T-cell (primary cell): ENCODE results near the gene ATP9B. TPM values are rescaled to one million over a fixed set of nuclear protein-coding genes. Genes with fewer than 3 reads are reported as not detected.

Experiments used
- ATAC-seq, 4 experiments: fragments of 200-7000 bp in 3 of 4; fragments of 150-1000 bp in 1 of 4; cut with Tn5 transposase; replicated peaks in 1 of 4; 1 replicate in 3 of 4; 2 replicates in 1 of 4; pipeline ENCODE4 v1.10.0; 2021; ENCODE audit warnings: moderate library complexity in 3 of 4, mild to moderate bottlenecking in 2 of 4, moderate number of reproducible peaks in 1 of 4
- CTCF ChIA-PET, 2 donors: fragments of 300-600 bp; sonication (Branson Sonifier 250); formaldehyde crosslinking; loops; one replicate each; lab custom pipeline; 2022; ENCODE audit warnings: antibody characterized with exemption in 2 of 2; lab: Charles Lee
- POLR2A ChIA-PET, 2 donors: fragments of 300-600 bp; sonication (Branson Sonifier 250); formaldehyde crosslinking; loops; one replicate each; lab custom pipeline; 2022; ENCODE audit warnings: antibody characterized with exemption in 2 of 2; lab: Charles Lee
- DNase-seq, 35 experiments: peaks; one replicate each; pipeline versions ENCODE4 v3.0.0 to v3.0.0-alpha.2; 2013 to 2023
- H3K27ac ChIP-seq: one replicate; pipeline ENCODE4 v1.5.1; 2013; ENCODE audit warnings: low read length
- H3K27me3 ChIP-seq, 2 experiments: replicated peaks in 1 of 2; 1 replicate in 1 of 2; 2 replicates in 1 of 2; pipeline versions ENCODE4 v1.6.1 to v1.7.0; 2013; ENCODE audit warnings: low read length in 1 of 2, mixed read lengths in 1 of 2; ENCODE audit not compliant: control insufficient read depth in 2 of 2, insufficient read depth in 2 of 2; ENCODE audit errors: extremely low read depth in 1 of 2
- H3K36me3 ChIP-seq, 2 donors: 1 replicate in 1 of 2; 2 replicates in 1 of 2; pipeline versions ENCODE4 v1.6.1 to v1.7.0; 2013; ENCODE audit warnings: low read length in 1 of 2; ENCODE audit not compliant: control insufficient read depth in 2 of 2, insufficient read depth in 1 of 2; ENCODE audit errors: extremely low read depth in 1 of 2
- H3K4me1 ChIP-seq, 2 experiments: 1 replicate in 1 of 2; 2 replicates in 1 of 2; pipeline versions ENCODE4 v1.6.1 to v1.7.0; 2013; ENCODE audit warnings: low read length in 2 of 2, mixed read lengths in 1 of 2; ENCODE audit not compliant: insufficient read depth in 2 of 2, control insufficient read depth in 1 of 2; ENCODE audit errors: extremely low read depth in 1 of 2
- H3K4me3 ChIP-seq, 2 donors: 1 replicate in 1 of 2; 2 replicates in 1 of 2; pipeline versions ENCODE4 v1.5.1 to v1.7.0; 2013; ENCODE audit warnings: mild to moderate bottlenecking in 2 of 2, low read length in 1 of 2, moderate library complexity in 1 of 2; ENCODE audit not compliant: control insufficient read depth in 1 of 2; ENCODE audit errors: extremely low read depth in 1 of 2
- H3K9me3 ChIP-seq: 2 replicates; pipeline ENCODE4 v1.7.0; 2013
- H3K27ac Mint-ChIP-seq, 2 donors: one replicate each; pipeline ENCODE4 v1.8.0; 2020 to 2021; ENCODE audit warnings: mild to moderate bottlenecking in 2 of 2, mixed read lengths in 2 of 2
- H3K27me3 Mint-ChIP-seq, 2 donors: one replicate each; pipeline ENCODE4 v1.8.0; 2021 to 2022; ENCODE audit warnings: mixed read lengths in 2 of 2
- H3K36me3 Mint-ChIP-seq: one replicate; pipeline ENCODE4 v1.8.0; 2021; ENCODE audit warnings: mixed read lengths
- H3K4me1 Mint-ChIP-seq, 3 donors: one replicate each; pipeline ENCODE4 v1.8.0; 2020 to 2022; ENCODE audit warnings: mixed read lengths in 3 of 3, mild to moderate bottlenecking in 1 of 3
- H3K4me3 Mint-ChIP-seq, 3 donors: one replicate each; pipeline ENCODE4 v1.8.0; 2020 to 2022; ENCODE audit warnings: mild to moderate bottlenecking in 3 of 3, mixed read lengths in 3 of 3, moderate library complexity in 3 of 3
- H3K9me3 Mint-ChIP-seq, 3 donors: one replicate each; pipeline ENCODE4 v1.8.0; 2020 to 2022; ENCODE audit warnings: mixed read lengths in 3 of 3
- WGBS: methylation state at CpG from one replicate; pipeline ENCODE4 v1.1.5; 2013; ENCODE audit warnings: missing lambda C conversion rate; ENCODE audit not compliant: insufficient coverage; 5-methylcytosine and 5-hydroxymethylcytosine counted together
- total RNA-seq, 35 experiments: library from RNA in 6 of 35; stranded (reverse) in 6 of 35; fragments of 120-200 nt in 1 of 35; gene quantifications; one replicate each; pipeline versions ENCODE4 v1.2.1 to v1.2.4 and lab custom pipeline; 2013 to 2026

Gene ATP9B
- total RNA-seq, 5 donors from 2014 or later (not counting 1 experiment from before 2014, with no cell fraction given) = 54.1 to 95.2 (median 65.4) TPM

- no peak overlapping the region for H3K4me3 Mint-ChIP-seq
- H3K27me3 ChIP-seq = no peaks in the 10 kb centered on the region
- DNase-seq (no peak), ATAC-seq (no peak)
- no peak overlapping the region for H3K27ac Mint-ChIP-seq
- peaks cover 0 to 9% of the 10 kb centered on the region in 2 donors for H3K36me3 ChIP-seq
- 100% methylated on average over 2 of the region's 4 CpGs for WGBS
- peaks cover 30% of the 10 kb centered on the region for H3K36me3 Mint-ChIP-seq
- H3K9me3 ChIP-seq = no peaks in the 10 kb centered on the region
- H3K27me3 Mint-ChIP-seq = no peaks in the 10 kb centered on the region
- H3K9me3 Mint-ChIP-seq = no peaks in the 10 kb centered on the region
- H3K4me1 Mint-ChIP-seq = peaks cover 38 to 53% (median 42%) of the 10 kb centered on the region in 3 donors
- H3K27ac ChIP-seq = no peak overlapping the region
- no peaks in the 10 kb centered on the region for H3K4me1 ChIP-seq
- POLR2A ChIA-PET = interaction anchor here in 1 of 2 donors (0.5 kb wide), 1 partner anchor 11 kb away, joined by 8 read pairs; no protein-coding TSS in a partner anchor
- no peak overlapping the region for H3K4me3 ChIP-seq
- CTCF ChIA-PET = no interaction called here
Observed at GRCh38 chr18:79107886-79108285, 38.7 kb downstream of the ATP9B start.

DNA sequence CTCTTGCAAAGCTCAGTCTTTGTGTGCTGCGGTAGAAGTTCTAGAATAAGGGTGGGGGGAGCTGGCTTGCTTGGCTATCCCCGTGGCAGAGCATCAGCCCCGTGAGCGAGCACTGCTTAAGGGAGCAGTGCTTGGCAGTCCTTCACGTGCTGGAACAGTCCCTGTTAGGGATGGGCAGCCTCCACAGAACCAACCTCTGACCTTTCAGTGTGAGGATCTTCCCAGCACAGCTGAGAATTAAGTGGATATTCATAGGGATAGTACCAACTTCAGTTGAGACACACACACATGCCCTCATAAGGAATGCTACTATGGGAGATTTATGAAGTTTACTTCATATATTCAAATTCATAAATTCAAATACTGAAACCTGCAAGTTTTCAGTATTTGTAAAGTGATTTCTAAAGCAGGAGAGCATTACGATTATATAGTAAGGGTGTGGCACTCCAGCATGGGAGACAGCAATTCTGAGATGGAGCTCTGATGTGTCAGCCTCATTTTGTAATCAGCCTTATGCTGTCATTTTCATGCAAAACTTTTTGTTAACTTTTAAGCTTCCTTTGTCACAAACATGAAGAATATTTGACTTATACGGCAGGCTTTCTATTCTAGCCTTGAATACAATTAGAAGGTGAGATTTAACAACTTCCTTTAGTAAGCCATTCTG lies 39.5 kb downstream of the ATP9B start:
- H3K36me3 ChIP-seq = peaks cover 0 to 13% of the 10 kb centered on the region in 2 donors
- H3K4me1 ChIP-seq = no peaks in the 10 kb centered on the region
- DNase-seq (no peak), ATAC-seq (no peak)
- Mint-ChIP-seq H3K4me3 (no peak overlapping the region), H3K4me1 (peaks cover 32 to 46% (median 34%) of the 10 kb centered on the region in 3 donors), H3K9me3 (no peaks in the 10 kb centered on the region), H3K27ac (no peak overlapping the region), H3K27me3 (no peaks in the 10 kb centered on the region), H3K36me3 (peaks cover 29% of the 10 kb centered on the region)
- no peak overlapping the region for H3K27ac ChIP-seq
- POLR2A ChIA-PET = interaction anchor here in 1 of 2 donors (0.6 kb wide), 1 partner anchor 19 kb away, joined by 4 read pairs; no protein-coding TSS in a partner anchor
- WGBS = 75% methylated on average over 1 of the region's 7 CpGs
- no peak overlapping the region for H3K4me3 ChIP-seq
- no peaks in the 10 kb centered on the region for H3K9me3 ChIP-seq
- H3K27me3 ChIP-seq = no peaks in the 10 kb centered on the region
- CTCF ChIA-PET = interaction anchor here in 1 of 2 donors (0.7 kb wide), 1 partner anchor 30 kb away, joined by 4 read pairs; no protein-coding TSS in a partner anchor

DNA sequence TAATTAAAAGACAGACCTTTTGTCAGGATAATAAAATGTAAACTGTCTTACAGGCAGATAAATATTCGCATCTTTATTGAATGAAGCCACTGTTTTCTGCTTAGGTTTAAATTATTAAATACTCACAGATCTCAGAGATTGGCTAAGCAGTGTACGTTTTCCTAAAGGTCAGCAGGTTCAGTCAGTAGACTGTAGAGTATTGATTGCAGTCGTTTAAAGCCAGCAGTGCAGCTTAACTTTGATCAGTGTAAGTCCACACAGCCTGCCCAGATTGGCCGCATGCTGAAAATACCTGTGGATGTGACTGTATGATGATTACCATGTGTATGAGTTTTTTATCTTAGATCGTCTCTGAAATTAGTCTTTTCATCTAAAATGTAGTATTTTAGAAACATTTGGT lies 42.3 kb downstream of the ATP9B start:
- ChIA-PET POLR2A (interaction anchor here in 1 of 2 donors (0.6 kb wide), 1 partner anchor 220 kb away, joined by 3 read pairs; no protein-coding TSS in a partner anchor), CTCF (interaction anchor here in 1 of 2 donors (0.5 kb wide), 1 partner anchor 106 kb away, joined by 3 read pairs; no protein-coding TSS in a partner anchor)
- no peaks in the 10 kb centered on the region for H3K27me3 Mint-ChIP-seq
- Histone ChIP-seq H3K36me3 (peaks cover 8 to 20% of the 10 kb centered on the region in 2 donors), H3K27me3 (no peaks in the 10 kb centered on the region), H3K4me1 (no peaks in the 10 kb centered on the region), H3K9me3 (no peaks in the 10 kb centered on the region), H3K27ac (no peak overlapping the region), H3K4me3 (no peak overlapping the region)
- no peak overlapping the region for H3K4me3 Mint-ChIP-seq
- no peak overlapping the region for H3K27ac Mint-ChIP-seq
- H3K36me3 Mint-ChIP-seq = peaks cover 30% of the 10 kb centered on the region
- no peak for ATAC-seq
- WGBS = 95% methylated on average over 2 of the region's 5 CpGs
- no peaks in the 10 kb centered on the region for H3K9me3 Mint-ChIP-seq
- peaks cover 13 to 24% (median 19%) of the 10 kb centered on the region in 3 donors for H3K4me1 Mint-ChIP-seq
- no peak for DNase-seq

GRCh38 chr18:79117385-79117784 lies 48.2 kb downstream of the ATP9B start:
- no peak overlapping the region for H3K27ac ChIP-seq
- Mint-ChIP-seq H3K4me1 (no peaks in the 10 kb centered on the region), H3K36me3 (peaks cover 52% of the 10 kb centered on the region), H3K27ac (no peak overlapping the region), H3K4me3 (no peak overlapping the region), H3K9me3 (no peaks in the 10 kb centered on the region), H3K27me3 (no peaks in the 10 kb centered on the region)
- CTCF ChIA-PET = no interaction called here
- POLR2A ChIA-PET = no interaction called here
- no peaks in the 10 kb centered on the region for H3K27me3 ChIP-seq
- no peak for ATAC-seq
- H3K9me3 ChIP-seq = no peaks in the 10 kb centered on the region
- DNase-seq = no peak
- 100% methylated on average over 1 of the region's 3 CpGs for WGBS
- H3K4me3 ChIP-seq = no peak overlapping the region
- peaks cover 12 to 21% of the 10 kb centered on the region in 2 donors for H3K36me3 ChIP-seq
- H3K4me1 ChIP-seq = no peaks in the 10 kb centered on the region

GRCh38 chr18:79117788-79118187 lies 48.6 kb downstream of the ATP9B start:
- ChIA-PET POLR2A (no interaction called here), CTCF (no interaction called here)
- Mint-ChIP-seq H3K27me3 (no peaks in the 10 kb centered on the region), H3K27ac (no peak overlapping the region), H3K4me3 (no peak overlapping the region), H3K36me3 (peaks cover 56% of the 10 kb centered on the region), H3K9me3 (no peaks in the 10 kb centered on the region), H3K4me1 (no peaks in the 10 kb centered on the region)
- WGBS = no CpG with 5 or more reads among the region's 1 CpG
- Histone ChIP-seq H3K9me3 (no peaks in the 10 kb centered on the region), H3K4me1 (no peaks in the 10 kb centered on the region), H3K36me3 (peaks cover 12 to 21% of the 10 kb centered on the region in 2 donors), H3K4me3 (no peak overlapping the region), H3K27ac (no peak overlapping the region), H3K27me3 (no peaks in the 10 kb centered on the region)
- DNase-seq (no peak), ATAC-seq (no peak)

DNA sequence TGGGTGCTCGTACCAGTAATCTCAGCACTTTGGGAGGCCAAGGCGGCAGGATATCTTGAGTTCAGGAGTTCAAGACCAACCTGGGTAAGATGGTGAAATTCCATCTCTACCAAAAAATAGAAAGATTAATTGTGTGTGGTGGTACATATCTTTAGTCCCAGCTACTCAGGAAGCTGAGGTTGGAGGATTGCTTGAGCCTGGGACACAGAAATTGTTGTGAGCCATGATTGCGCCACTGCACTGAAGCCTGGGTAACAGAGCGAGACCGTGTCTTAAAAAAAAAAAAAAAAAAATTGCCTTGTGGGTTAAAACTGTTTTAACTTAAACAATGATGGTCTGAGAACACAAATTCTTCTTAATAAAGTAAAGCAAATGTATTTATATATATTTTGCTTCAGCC lies 49.6 kb downstream of the ATP9B start:
- ATAC-seq = no peak
- ChIA-PET POLR2A (no interaction called here), CTCF (no interaction called here)
- no peaks in the 10 kb centered on the region for H3K9me3 Mint-ChIP-seq
- H3K4me1 ChIP-seq = no peaks in the 10 kb centered on the region
- H3K27ac ChIP-seq = no peak overlapping the region
- no peak overlapping the region for H3K4me3 ChIP-seq
- WGBS = 100% methylated on average over 1 of the region's 5 CpGs
- no peak overlapping the region for H3K27ac Mint-ChIP-seq
- H3K27me3 Mint-ChIP-seq = no peaks in the 10 kb centered on the region
- H3K4me1 Mint-ChIP-seq = no peaks in the 10 kb centered on the region
- peaks cover 11 to 16% of the 10 kb centered on the region in 2 donors for H3K36me3 ChIP-seq
- no peak for DNase-seq
- no peak overlapping the region for H3K4me3 Mint-ChIP-seq
- H3K27me3 ChIP-seq = no peaks in the 10 kb centered on the region
- H3K9me3 ChIP-seq = no peaks in the 10 kb centered on the region
- H3K36me3 Mint-ChIP-seq = peaks cover 59% of the 10 kb centered on the region
